GM21723 (cell line): ENCODE measurements around the gene OR51I1.

ENCODE experiments used
- ATAC-seq: cut with Tn5 transposase; IDR thresholded peaks from one replicate; pipeline ENCODE4 v1.9.1; 2021; ENCODE audit warnings: mild to moderate bottlenecking, moderate library complexity; ENCODE audit not compliant: unreplicated experiment

OR51I1 gene

DNA sequence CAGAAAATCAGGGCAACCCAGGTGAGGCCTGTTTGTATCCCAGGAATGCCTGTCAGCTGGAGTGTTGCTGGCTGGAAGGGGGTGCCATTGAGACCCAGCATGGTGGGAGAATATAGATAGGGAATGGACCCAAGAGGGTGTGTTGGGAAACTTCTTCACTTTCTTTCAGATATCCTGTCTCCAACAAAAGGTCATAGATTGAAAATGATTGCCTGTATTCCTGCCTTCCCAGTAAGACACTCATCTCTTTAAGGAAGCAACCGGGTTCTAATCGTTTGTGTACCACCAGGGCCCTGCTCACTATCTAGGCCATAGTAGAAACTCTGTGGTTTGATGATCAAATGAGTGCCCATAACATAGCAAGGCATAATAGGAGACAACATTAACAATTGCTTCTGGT lies at the start of gene OR51I1:
TSS of gene OR51I1 (minus strand) at position 101 of the 400 bp plus-strand sequence. CDS start at position 101, 0 bp downstream.
- ATAC-seq: no peak

- no peak for ATAC-seq
Measured at GRCh38 chr11:5489576-5490357, 48.5 kb upstream of the OR51I1 start.

GRCh38 chr11:5488798-5489399 lies 47.6 kb upstream of the OR51I1 start:
- ATAC-seq: no peak

DNA sequence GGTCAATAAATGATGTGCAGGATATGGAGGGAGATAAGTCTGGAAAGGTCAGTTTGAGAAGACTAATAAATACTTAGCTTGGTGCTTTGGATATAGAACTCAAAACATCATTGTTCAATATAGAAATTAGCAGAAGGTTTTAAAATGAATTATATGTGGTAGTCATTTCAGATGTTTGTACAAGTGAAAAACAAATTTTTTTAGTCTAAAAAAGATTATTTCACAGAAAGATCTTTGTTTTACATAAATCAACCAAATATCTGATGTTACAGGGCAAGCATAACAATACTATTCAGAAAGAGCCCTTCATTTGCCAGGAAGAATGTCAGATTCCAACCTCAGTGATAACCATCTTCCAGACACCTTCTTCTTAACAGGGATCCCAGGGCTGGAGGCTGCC lies 47.1 kb upstream of the OR51I1 start, which contains the start of gene OR52D1:
TSS of gene OR52D1 (plus strand) at position 301 of the 400 bp plus-strand sequence. CDS start at position 323, 22 bp downstream.
- no peak for ATAC-seq

DNA sequence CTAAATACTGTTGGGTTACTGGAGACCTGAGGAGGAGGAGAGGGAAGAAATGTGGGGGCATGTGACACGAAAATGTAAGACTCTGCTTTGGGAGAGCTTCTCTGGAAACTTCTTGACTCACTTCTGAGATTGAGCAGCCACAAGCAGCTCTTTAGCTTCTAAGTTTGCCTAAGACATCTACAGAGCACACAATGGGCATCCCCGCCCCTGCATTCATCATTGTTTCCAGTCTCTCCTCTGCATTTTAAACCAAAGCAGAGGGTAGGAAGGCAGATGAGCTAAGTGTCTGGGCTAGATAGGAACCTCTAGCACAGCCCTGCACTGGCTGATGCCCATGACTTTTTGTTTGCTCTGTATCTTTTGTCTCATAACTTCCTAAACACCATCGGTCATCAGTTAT lies 45.1 kb upstream of the OR51I1 start:
- ATAC-seq: no peak

GRCh38 chr11:5486003-5486402 lies 44.7 kb upstream of the OR51I1 start:
- no peak for ATAC-seq

DNA sequence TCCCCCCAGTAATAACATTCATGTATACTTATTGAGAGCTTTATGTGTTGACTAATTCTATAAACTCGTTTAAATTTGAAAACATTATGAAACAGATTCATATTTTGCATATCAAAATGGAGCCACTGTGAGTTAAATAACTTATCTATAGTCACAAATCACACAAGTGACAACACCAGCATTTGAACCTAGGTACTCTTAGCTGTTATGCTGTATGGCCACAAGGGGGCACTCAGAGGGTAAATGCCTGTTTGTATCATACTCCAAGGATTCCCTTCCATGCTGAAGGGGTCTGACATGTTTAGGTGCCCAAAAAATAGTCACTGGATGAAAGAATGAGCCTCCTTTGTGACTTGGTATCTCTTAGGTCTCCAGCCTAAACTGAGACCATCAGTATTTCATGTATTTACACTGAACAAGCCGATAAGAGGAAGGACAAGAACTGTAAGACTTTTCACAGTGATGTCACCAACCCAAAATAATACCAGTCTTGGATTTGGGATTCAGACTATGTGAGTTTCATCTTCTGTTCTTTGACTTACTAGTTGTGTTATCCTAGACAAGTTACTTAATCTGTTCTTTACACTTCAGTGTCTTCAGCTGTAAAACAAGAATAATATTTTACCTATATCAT lies 35.0 kb upstream of the OR51I1 start:
- peak; percentile 90 for ATAC-seq

GRCh38 chr11:5473921-5474320 lies 32.6 kb upstream of the OR51I1 start:
- no peak for ATAC-seq

GRCh38 chr11:5467527-5467926 lies 26.2 kb upstream of the OR51I1 start:
- ATAC-seq: no peak

GRCh38 chr11:5460983-5461621 lies 19.8 kb upstream of the OR51I1 start:
- ATAC-seq: no peak

DNA sequence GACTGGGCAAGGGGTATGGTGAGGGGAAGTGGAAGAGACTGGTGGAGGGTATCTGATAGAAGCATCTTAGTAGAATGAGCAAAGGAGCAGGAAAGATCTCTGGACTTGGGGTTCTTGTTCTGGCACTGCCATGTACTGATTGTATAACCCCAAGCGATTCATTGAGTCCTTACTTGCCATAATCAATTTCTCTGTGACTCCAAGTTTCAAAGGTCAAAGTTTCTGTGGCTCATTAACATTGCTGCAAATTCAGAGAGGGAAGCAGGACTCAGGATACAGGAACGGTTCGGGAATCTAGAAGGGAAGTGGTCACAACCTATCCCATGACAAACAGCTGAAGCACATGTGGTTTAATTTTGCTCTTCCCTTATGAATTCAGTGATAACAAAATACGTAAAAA lies 8.1 kb upstream of the OR51I1 start:
- no peak for ATAC-seq

DNA sequence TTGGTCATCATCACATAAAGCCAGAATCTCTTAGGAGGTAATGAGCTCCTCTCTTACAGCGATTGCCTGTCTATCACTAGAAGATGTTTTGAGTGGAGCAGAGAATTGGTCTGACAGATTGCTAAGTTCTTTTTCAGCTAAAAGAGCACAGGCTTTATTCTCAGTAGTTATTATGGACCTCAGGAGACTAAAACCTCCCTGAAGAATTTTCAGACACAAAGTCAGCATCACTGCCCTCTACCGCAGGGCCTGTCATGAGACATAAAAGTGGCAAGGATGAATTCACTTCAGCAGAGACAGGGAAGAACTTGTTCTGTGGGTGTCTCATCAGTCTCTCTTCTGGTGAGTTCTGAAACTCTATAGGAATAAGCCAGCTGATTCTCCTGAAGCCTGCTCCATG lies 7.7 kb upstream of the OR51I1 start, which contains the start of gene OR51I2:
TSS of gene OR51I2 (plus strand) at position 301 of the 400 bp plus-strand sequence. CDS start 4,166 bp downstream, outside the sequence.
- no peak for ATAC-seq

DNA sequence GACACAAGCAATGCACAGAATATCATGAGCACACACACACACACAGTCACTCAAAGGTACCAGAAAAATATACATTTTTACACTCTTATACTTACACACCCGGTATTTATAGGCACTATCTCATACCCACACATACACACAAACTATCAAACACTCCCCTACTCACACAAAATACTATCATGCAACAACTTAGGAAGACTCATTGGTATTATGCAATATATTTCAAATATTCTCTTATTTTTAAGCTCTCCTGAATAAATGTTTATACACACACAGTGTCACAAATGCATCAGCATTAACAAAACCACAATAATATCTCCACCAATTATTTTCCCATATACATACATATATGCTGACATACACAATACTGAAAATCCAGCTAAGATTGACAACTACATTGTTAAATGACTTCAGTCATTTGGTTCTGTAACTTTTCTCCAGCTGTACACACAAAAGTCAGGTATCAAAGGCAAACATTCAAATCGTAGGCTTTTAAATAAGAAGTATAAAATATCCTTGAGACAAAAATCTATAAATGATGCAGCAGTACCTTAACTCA lies 2.6 kb upstream of the OR51I1 start:
- no peak for ATAC-seq

GRCh38 chr11:5423131-5423530 lies 18.2 kb downstream of the OR51I1 start:
- ATAC-seq: no peak

DNA sequence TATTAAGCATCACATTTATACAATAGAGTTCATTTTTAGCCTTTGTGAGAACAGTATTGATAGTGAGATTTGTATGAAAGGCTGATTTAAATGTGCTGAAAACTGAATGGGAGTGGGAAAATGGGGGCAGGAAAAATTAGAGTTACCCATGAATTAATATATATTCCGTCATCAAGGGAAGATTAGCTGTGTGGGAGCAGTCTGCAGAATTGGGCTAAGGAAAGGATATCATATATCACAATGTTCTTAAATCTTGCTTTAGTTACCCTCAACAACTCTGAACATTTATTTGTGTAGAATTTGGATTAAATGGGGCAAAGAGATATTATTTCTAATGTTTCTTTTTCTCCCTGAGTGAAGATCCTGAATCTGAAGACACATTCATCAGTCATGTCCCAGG lies 19.5 kb downstream of the OR51I1 start, which contains the start of gene OR51Q1:
TSS of gene OR51Q1 (plus strand) at position 301 of the 400 bp plus-strand sequence. CDS start at position 391, 90 bp downstream.
- no peak for ATAC-seq

- no peak for ATAC-seq
Measured at GRCh38 chr11:5420993-5421392, 20.3 kb downstream of the OR51I1 start.

- no peak for ATAC-seq
Measured at GRCh38 chr11:5405173-5405572, 36.1 kb downstream of the OR51I1 start.

- ATAC-seq: no peak
Measured at GRCh38 chr11:5398936-5399335, 42.4 kb downstream of the OR51I1 start.

DNA sequence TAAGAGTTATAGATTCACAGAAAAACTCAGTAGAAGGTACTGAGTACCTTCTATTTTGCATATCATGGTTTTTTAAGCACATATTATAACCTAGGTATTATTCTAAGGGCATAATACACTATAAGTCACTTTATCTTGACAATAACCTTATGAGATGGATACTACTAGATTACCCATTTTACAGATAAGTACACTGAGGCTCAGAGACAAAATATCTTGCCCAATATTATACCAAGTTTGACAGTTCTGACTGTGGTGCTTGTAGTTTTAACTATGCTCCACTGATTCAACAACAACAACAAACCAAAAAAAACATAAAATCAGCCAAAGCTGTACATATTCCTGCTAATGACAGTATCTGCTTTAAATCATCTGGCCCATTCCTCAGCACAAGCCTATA lies 47.2 kb downstream of the OR51I1 start:
- ATAC-seq: no peak
